Adipocyte (in vitro differentiated cells): Measurements from ENCODE around the gene SLC2A2.
A peak's percentile ranks its signal among the peaks of the same experiment; 100 is the strongest.

ENCODE experiments used
- DNase-seq: peaks from one replicate; pipeline ENCODE4 v3.0.0-alpha.2; 2015; ENCODE audit warnings: low read depth
- H3K27me3 ChIP-seq: replicated peaks from 2 replicates; pipeline ENCODE4 v1.7.0; 2013; ENCODE audit warnings: mild to moderate bottlenecking, low read length, moderate library complexity; ENCODE audit not compliant: control insufficient read depth, insufficient read depth
- H3K36me3 ChIP-seq: 2 replicates; pipeline ENCODE4 v1.7.0; 2013; ENCODE audit warnings: low read length, mild to moderate bottlenecking, moderate library complexity; ENCODE audit not compliant: control insufficient read depth, insufficient read depth, severe bottlenecking
- H3K4me1 ChIP-seq: 2 replicates; pipeline ENCODE4 v1.7.0; 2013; ENCODE audit warnings: mild to moderate bottlenecking, low read length, moderate library complexity; ENCODE audit not compliant: control insufficient read depth, insufficient read depth
- H3K4me3 ChIP-seq: 2 replicates; pipeline ENCODE4 v1.7.0; 2013; ENCODE audit warnings: mild to moderate bottlenecking, low read length, moderate library complexity
- H3K9ac ChIP-seq: 2 replicates; pipeline ENCODE4 v1.7.0; 2013; ENCODE audit warnings: mild to moderate bottlenecking, low read length, moderate library complexity
- H3K9me3 ChIP-seq: 2 replicates; pipeline ENCODE4 v1.7.0; 2013; ENCODE audit warnings: mild to moderate bottlenecking, low read length, moderate library complexity; ENCODE audit not compliant: control insufficient read depth

SLC2A2 gene

GRCh38 chr3:171026597-171027293, at the start of gene SLC2A2:
TSS of gene SLC2A2 (minus strand) at chr3:171026720. CDS start at chr3:171026670, 50 bp downstream.
- Histone ChIP-seq H3K9me3 (no peaks in the 10 kb centered on the region), H3K36me3 (no peaks in the 10 kb centered on the region), H3K9ac (no peak within 1 kb of the TSS), H3K4me1 (peaks cover 20% of the 10 kb centered on the region), H3K4me3 (no peak within 1 kb of the TSS), H3K27me3 (no peaks in the 10 kb centered on the region)
- DNase-seq = no peak

GRCh38 chr3:171072432-171072831, 45.9 kb upstream of the SLC2A2 start:
- no peaks in the 10 kb centered on the region for H3K36me3 ChIP-seq
- no peak overlapping the region for H3K4me3 ChIP-seq
- H3K9ac ChIP-seq = no peak overlapping the region
- no peaks in the 10 kb centered on the region for H3K9me3 ChIP-seq
- no peaks in the 10 kb centered on the region for H3K27me3 ChIP-seq
- H3K4me1 ChIP-seq = no peaks in the 10 kb centered on the region
- no peak for DNase-seq

DNA sequence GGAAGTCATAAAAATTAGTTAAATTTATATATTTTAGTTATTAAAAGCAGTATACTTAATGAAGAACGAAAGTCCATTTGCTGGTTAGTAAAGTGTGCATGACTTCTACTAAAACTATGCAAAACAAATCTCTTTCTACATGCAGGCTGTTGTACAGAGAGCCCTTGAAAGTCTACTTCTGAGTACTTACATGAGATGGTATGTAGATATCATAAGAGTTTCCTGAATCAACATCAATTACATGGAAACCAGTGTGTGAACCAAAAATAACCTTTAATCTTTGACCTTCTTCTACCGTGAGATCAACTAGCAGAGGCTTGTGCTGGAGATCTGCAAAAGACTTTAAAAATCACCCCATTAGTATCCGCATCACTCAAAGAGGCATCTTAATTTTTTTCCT, 42.1 kb upstream of the SLC2A2 start:
- DNase-seq = peak; percentile 9
- Histone ChIP-seq H3K4me1 (no peaks in the 10 kb centered on the region), H3K9ac (no peak overlapping the region), H3K27me3 (no peaks in the 10 kb centered on the region), H3K9me3 (no peaks in the 10 kb centered on the region), H3K4me3 (no peak overlapping the region), H3K36me3 (no peaks in the 10 kb centered on the region)

DNA sequence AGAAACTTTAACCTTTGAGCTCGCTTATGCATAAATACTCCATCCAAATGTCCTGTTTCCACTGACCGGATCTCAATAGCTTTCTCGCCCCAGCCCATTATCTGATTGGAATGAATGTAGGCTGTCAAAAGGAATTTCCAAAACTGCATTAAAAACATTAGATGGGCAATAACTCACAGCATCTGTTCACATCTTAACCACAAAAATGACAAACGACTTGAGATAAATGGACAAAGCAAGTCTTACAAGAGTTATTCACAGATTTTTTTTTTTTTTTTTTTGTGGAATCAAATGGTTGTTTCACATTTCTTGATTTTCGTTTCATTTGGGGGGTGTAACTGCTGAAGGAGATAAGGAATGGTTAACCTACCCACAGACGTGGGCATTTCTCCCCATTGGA, 39.7 kb upstream of the SLC2A2 start:
- Histone ChIP-seq H3K9me3 (no peaks in the 10 kb centered on the region), H3K36me3 (no peaks in the 10 kb centered on the region), H3K4me1 (no peaks in the 10 kb centered on the region), H3K9ac (no peak overlapping the region), H3K27me3 (no peaks in the 10 kb centered on the region), H3K4me3 (no peak overlapping the region)
- DNase-seq = no peak

- no peak for DNase-seq
- no peaks in the 10 kb centered on the region for H3K36me3 ChIP-seq
- no peaks in the 10 kb centered on the region for H3K27me3 ChIP-seq
- H3K9me3 ChIP-seq = no peaks in the 10 kb centered on the region
- no peak overlapping the region for H3K9ac ChIP-seq
- H3K4me3 ChIP-seq = no peak overlapping the region
- no peaks in the 10 kb centered on the region for H3K4me1 ChIP-seq
Measured at GRCh38 chr3:171065732-171066131, 39.2 kb upstream of the SLC2A2 start.

DNA sequence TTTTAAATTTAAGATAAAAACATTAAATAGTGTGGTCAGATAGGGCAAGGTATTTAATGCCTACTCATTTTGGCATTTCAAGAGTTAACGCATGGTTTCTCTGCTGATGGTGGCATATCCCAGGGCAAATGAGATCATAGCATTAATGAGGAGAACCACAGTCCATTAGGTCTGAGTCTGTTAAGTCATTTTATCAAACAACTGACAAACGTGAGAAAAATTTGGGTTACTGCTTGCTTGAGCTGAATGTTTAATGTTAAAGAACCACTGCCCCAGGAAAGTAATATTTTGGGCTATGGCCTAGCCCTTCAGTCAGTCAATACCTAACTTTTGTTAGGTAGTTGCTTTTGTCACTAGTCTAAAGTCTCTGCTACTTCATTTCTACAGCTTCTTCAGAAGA, 37.9 kb upstream of the SLC2A2 start:
- Histone ChIP-seq H3K4me3 (no peak overlapping the region), H3K36me3 (no peaks in the 10 kb centered on the region), H3K9ac (no peak overlapping the region), H3K4me1 (no peaks in the 10 kb centered on the region), H3K9me3 (no peaks in the 10 kb centered on the region), H3K27me3 (no peaks in the 10 kb centered on the region)
- no peak for DNase-seq

GRCh38 chr3:171061749-171062148, 35.2 kb upstream of the SLC2A2 start:
- H3K9ac ChIP-seq = no peak overlapping the region
- H3K4me3 ChIP-seq = no peak overlapping the region
- H3K9me3 ChIP-seq = no peaks in the 10 kb centered on the region
- no peak for DNase-seq
- no peaks in the 10 kb centered on the region for H3K27me3 ChIP-seq
- H3K36me3 ChIP-seq = no peaks in the 10 kb centered on the region
- H3K4me1 ChIP-seq = peaks cover 8% of the 10 kb centered on the region

- H3K4me1 ChIP-seq = peaks cover 17% of the 10 kb centered on the region
- H3K4me3 ChIP-seq = no peak overlapping the region
- H3K27me3 ChIP-seq = no peaks in the 10 kb centered on the region
- H3K9ac ChIP-seq = no peak overlapping the region
- no peak for DNase-seq
- no peaks in the 10 kb centered on the region for H3K36me3 ChIP-seq
- no peaks in the 10 kb centered on the region for H3K9me3 ChIP-seq
Measured at GRCh38 chr3:171059978-171060377, 33.5 kb upstream of the SLC2A2 start.

GRCh38 chr3:171058873-171059603, 32.5 kb upstream of the SLC2A2 start:
- Histone ChIP-seq H3K4me1 (peaks cover 22% of the 10 kb centered on the region), H3K36me3 (no peaks in the 10 kb centered on the region), H3K9me3 (no peaks in the 10 kb centered on the region), H3K27me3 (no peaks in the 10 kb centered on the region), H3K9ac (no peak overlapping the region), H3K4me3 (no peak overlapping the region)
- DNase-seq = no peak

DNA sequence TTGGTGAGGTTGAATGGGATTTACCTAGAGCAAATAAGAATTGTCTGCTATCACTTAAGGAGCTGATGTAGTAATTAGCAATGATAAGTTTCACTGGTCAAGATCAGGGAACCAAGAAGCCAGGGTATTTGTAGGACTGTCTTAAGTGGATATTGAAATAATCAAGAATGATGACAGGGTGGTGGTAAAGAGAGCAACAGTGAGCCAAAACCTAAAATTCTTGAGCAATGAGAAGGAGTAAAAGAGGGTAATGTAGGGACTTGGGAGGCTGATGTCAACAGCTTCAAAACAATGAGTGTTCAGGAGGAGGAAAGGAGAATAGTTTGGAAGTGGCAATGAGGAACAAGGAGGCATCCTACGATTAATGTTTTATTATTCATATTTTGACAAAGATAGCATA, 31.5 kb upstream of the SLC2A2 start:
- no peaks in the 10 kb centered on the region for H3K27me3 ChIP-seq
- H3K9ac ChIP-seq = no peak overlapping the region
- H3K9me3 ChIP-seq = no peaks in the 10 kb centered on the region
- DNase-seq = peak; percentile 43
- peaks cover 22% of the 10 kb centered on the region for H3K4me1 ChIP-seq
- H3K4me3 ChIP-seq = no peak overlapping the region
- H3K36me3 ChIP-seq = no peaks in the 10 kb centered on the region

- no peak overlapping the region for H3K9ac ChIP-seq
- H3K27me3 ChIP-seq = no peaks in the 10 kb centered on the region
- H3K4me1 ChIP-seq = peaks cover 22% of the 10 kb centered on the region
Measured at GRCh38 chr3:171057072-171057471, 30.6 kb upstream of the SLC2A2 start.

More at GRCh38 chr3:171057072-171057471, 30.6 kb upstream of the SLC2A2 start:
- H3K4me3 ChIP-seq = no peak overlapping the region
- H3K36me3 ChIP-seq = no peaks in the 10 kb centered on the region
- DNase-seq = no peak
- H3K9me3 ChIP-seq = no peaks in the 10 kb centered on the region
